ENCODE data around the gene LILRB1.
A peak's percentile ranks its signal among the peaks of the same experiment; 100 is the strongest.
"Not testable (repeated sequence)": the region's sequence is repeated elsewhere in the genome, so short reads cannot be mapped to it uniquely, and the experiment has no call there.

The LILRB1 gene

DNA sequence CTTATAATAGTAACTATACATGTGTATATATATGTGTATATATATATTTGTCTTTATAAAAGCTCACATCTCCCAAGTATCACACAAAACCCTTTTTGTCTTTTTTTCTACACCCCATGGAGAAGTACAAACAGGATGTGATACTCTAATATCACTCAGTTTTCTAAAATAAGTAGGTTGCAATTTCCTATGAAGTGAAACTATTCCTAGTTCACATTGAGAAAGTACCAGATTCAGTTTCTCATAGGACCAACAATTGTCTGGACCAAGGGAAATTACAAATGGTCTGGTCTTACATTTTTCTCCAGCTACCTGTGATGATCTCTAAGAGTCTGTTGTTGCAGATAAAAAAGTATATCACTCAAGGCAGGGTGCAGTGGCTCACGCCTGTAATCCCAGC is 17.9 kb upstream of the LILRB1 start:
- DNase-seq, result no peak
- CTCF ChIA-PET, result no interaction called here
- POLR2A ChIA-PET, result no interaction called here

GRCh38 chr19:54614726-54615125 is 15.6 kb upstream of the LILRB1 start:
- no peak for DNase-seq
- Histone ChIP-seq H3K36me3 (ENCODE audit: control insufficient read depth in 4 of 4, insufficient read depth in 4 of 4, low read length in 3 of 4) (no peaks in the 10 kb centered on the region), H3K27ac (ENCODE audit: insufficient read depth in 1 of 2, low read depth in 1 of 2, low read length in 2 of 2, poor library complexity in 1 of 2, severe bottlenecking in 2 of 2) (no peak overlapping the region), H3K4me1 (ENCODE audit: control extremely low read depth in 1 of 4, control insufficient read depth in 4 of 4, insufficient read depth in 4 of 4, low read length in 3 of 4) (no peaks in the 10 kb centered on the region), H3K27me3 (replicated peaks in 2 of 5; ENCODE audit: control insufficient read depth in 4 of 5, insufficient read depth in 5 of 5, low read length in 4 of 5) (no peaks in the 10 kb centered on the region), H3K9me3 (ENCODE audit: control extremely low read depth in 1 of 5, control insufficient read depth in 4 of 5, insufficient read depth in 2 of 5, low read depth in 1 of 5, low read length in 4 of 5) (peaks cover 0 to 3% (median 0%) of the 10 kb centered on the region in 5 experiments), H3K4me3 (ENCODE audit: control insufficient read depth in 1 of 7, extremely low read depth in 1 of 7, insufficient read depth in 4 of 7, low read depth in 2 of 7, low read length in 6 of 7) (no peak overlapping the region)
- WGBS (ENCODE audit: insufficient coverage), result no CpG with 5 or more reads among the region's 1 CpG
- CTCF ChIA-PET, result no interaction called here
- POLR2A ChIA-PET, result no interaction called here

More for the DNA sequence above, 17.9 kb upstream of the LILRB1 start:
- WGBS (ENCODE audit: insufficient coverage), result 100% methylated on average over 1 of the region's 1 CpG
- Histone ChIP-seq H3K27ac (ENCODE audit: insufficient read depth in 1 of 2, low read depth in 1 of 2, low read length in 2 of 2, poor library complexity in 1 of 2, severe bottlenecking in 2 of 2) (no peak overlapping the region), H3K4me3 (ENCODE audit: control insufficient read depth in 1 of 7, extremely low read depth in 1 of 7, insufficient read depth in 4 of 7, low read depth in 2 of 7, low read length in 6 of 7) (no peak overlapping the region), H3K9me3 (ENCODE audit: control extremely low read depth in 1 of 5, control insufficient read depth in 4 of 5, insufficient read depth in 2 of 5, low read depth in 1 of 5, low read length in 4 of 5) (peaks cover 0 to 3% (median 0%) of the 10 kb centered on the region in 5 experiments), H3K27me3 (replicated peaks in 2 of 5; ENCODE audit: control insufficient read depth in 4 of 5, insufficient read depth in 5 of 5, low read length in 4 of 5) (no peaks in the 10 kb centered on the region), H3K36me3 (ENCODE audit: control insufficient read depth in 4 of 4, insufficient read depth in 4 of 4, low read length in 3 of 4) (no peaks in the 10 kb centered on the region), H3K4me1 (ENCODE audit: control extremely low read depth in 1 of 4, control insufficient read depth in 4 of 4, insufficient read depth in 4 of 4, low read length in 3 of 4) (no peaks in the 10 kb centered on the region)

GRCh38 chr19:54616057-54616456 is 14.2 kb upstream of the LILRB1 start:
- CTCF ChIA-PET, result no interaction called here

GRCh38 chr19:54616821-54617560 is 13.3 kb upstream of the LILRB1 start:
- Histone ChIP-seq H3K4me1 (ENCODE audit: control extremely low read depth in 1 of 4, control insufficient read depth in 4 of 4, insufficient read depth in 4 of 4, low read length in 3 of 4) (no peaks in the 10 kb centered on the region), H3K36me3 (ENCODE audit: control insufficient read depth in 4 of 4, insufficient read depth in 4 of 4, low read length in 3 of 4) (no peaks in the 10 kb centered on the region), H3K27me3 (replicated peaks in 2 of 5; ENCODE audit: control insufficient read depth in 4 of 5, insufficient read depth in 5 of 5, low read length in 4 of 5) (no peaks in the 10 kb centered on the region), H3K27ac (ENCODE audit: insufficient read depth in 1 of 2, low read depth in 1 of 2, low read length in 2 of 2, poor library complexity in 1 of 2, severe bottlenecking in 2 of 2) (no peak overlapping the region), H3K4me3 (ENCODE audit: control insufficient read depth in 1 of 7, extremely low read depth in 1 of 7, insufficient read depth in 4 of 7, low read depth in 2 of 7, low read length in 6 of 7) (no peak overlapping the region), H3K9me3 (ENCODE audit: control extremely low read depth in 1 of 5, control insufficient read depth in 4 of 5, insufficient read depth in 2 of 5, low read depth in 1 of 5, low read length in 4 of 5) (no peaks in the 10 kb centered on the region)
- ChIA-PET CTCF (no interaction called here), POLR2A (interaction anchor here (0.7 kb wide), 1 partner anchor 12 kb away, joined by 4 read pairs; no protein-coding TSS in a partner anchor)
- no peak for DNase-seq
- 91% methylated on average over 2 of the region's 5 CpGs for WGBS (ENCODE audit: insufficient coverage)

More at GRCh38 chr19:54616057-54616456, 14.2 kb upstream of the LILRB1 start:
- Histone ChIP-seq H3K27me3 (replicated peaks in 2 of 5; ENCODE audit: control insufficient read depth in 4 of 5, insufficient read depth in 5 of 5, low read length in 4 of 5) (no peaks in the 10 kb centered on the region), H3K4me1 (ENCODE audit: control extremely low read depth in 1 of 4, control insufficient read depth in 4 of 4, insufficient read depth in 4 of 4, low read length in 3 of 4) (no peaks in the 10 kb centered on the region), H3K36me3 (ENCODE audit: control insufficient read depth in 4 of 4, insufficient read depth in 4 of 4, low read length in 3 of 4) (no peaks in the 10 kb centered on the region), H3K9me3 (ENCODE audit: control extremely low read depth in 1 of 5, control insufficient read depth in 4 of 5, insufficient read depth in 2 of 5, low read depth in 1 of 5, low read length in 4 of 5) (peaks cover 0 to 3% (median 0%) of the 10 kb centered on the region in 5 experiments), H3K4me3 (ENCODE audit: control insufficient read depth in 1 of 7, extremely low read depth in 1 of 7, insufficient read depth in 4 of 7, low read depth in 2 of 7, low read length in 6 of 7) (no peak overlapping the region), H3K27ac (ENCODE audit: insufficient read depth in 1 of 2, low read depth in 1 of 2, low read length in 2 of 2, poor library complexity in 1 of 2, severe bottlenecking in 2 of 2) (no peak overlapping the region)
- no peak for DNase-seq
- 81% methylated on average over 2 of the region's 3 CpGs for WGBS (ENCODE audit: insufficient coverage)
- POLR2A ChIA-PET, result no interaction called here

GRCh38 chr19:54620464-54620863 is 9.8 kb upstream of the LILRB1 start:
- Histone ChIP-seq H3K27me3 (replicated peaks in 2 of 5; ENCODE audit: control insufficient read depth in 4 of 5, insufficient read depth in 5 of 5, low read length in 4 of 5) (no peaks in the 10 kb centered on the region), H3K4me3 (ENCODE audit: control insufficient read depth in 1 of 7, extremely low read depth in 1 of 7, insufficient read depth in 4 of 7, low read depth in 2 of 7, low read length in 6 of 7) (no peak overlapping the region), H3K4me1 (ENCODE audit: control extremely low read depth in 1 of 4, control insufficient read depth in 4 of 4, insufficient read depth in 4 of 4, low read length in 3 of 4) (peaks cover 0 to 15% (median 11%) of the 10 kb centered on the region in 4 experiments), H3K9me3 (ENCODE audit: control extremely low read depth in 1 of 5, control insufficient read depth in 4 of 5, insufficient read depth in 2 of 5, low read depth in 1 of 5, low read length in 4 of 5) (no peaks in the 10 kb centered on the region), H3K27ac (ENCODE audit: insufficient read depth in 1 of 2, low read depth in 1 of 2, low read length in 2 of 2, poor library complexity in 1 of 2, severe bottlenecking in 2 of 2) (no peak overlapping the region), H3K36me3 (ENCODE audit: control insufficient read depth in 4 of 4, insufficient read depth in 4 of 4, low read length in 3 of 4) (no peaks in the 10 kb centered on the region)
- POLR2A ChIA-PET, result no interaction called here
- CTCF ChIA-PET, result interaction anchor here (1.2 kb wide), 1 partner anchor 54 kb away, joined by 3 read pairs; no protein-coding TSS in a partner anchor
- DNase-seq, result no peak
- 100% methylated on average over 1 of the region's 4 CpGs for WGBS (ENCODE audit: insufficient coverage)

- no peaks in the 10 kb centered on the region for H3K27me3 ChIP-seq (replicated peaks in 2 of 5; ENCODE audit: control insufficient read depth in 4 of 5, insufficient read depth in 5 of 5, low read length in 4 of 5)
- peaks cover 0 to 20% (median 13%) of the 10 kb centered on the region in 4 experiments for H3K4me1 ChIP-seq (ENCODE audit: control extremely low read depth in 1 of 4, control insufficient read depth in 4 of 4, insufficient read depth in 4 of 4, low read length in 3 of 4)
- ChIA-PET CTCF (no interaction called here), POLR2A (no interaction called here)
- H3K36me3 ChIP-seq (ENCODE audit: control insufficient read depth in 4 of 4, insufficient read depth in 4 of 4, low read length in 3 of 4), result no peaks in the 10 kb centered on the region
- DNase-seq, result no peak
- no peak overlapping the region for H3K27ac ChIP-seq (ENCODE audit: insufficient read depth in 1 of 2, low read depth in 1 of 2, low read length in 2 of 2, poor library complexity in 1 of 2, severe bottlenecking in 2 of 2)
- 100% methylated on average over 1 of the region's 4 CpGs for WGBS (ENCODE audit: insufficient coverage)
- no peak overlapping the region for H3K4me3 ChIP-seq (ENCODE audit: control insufficient read depth in 1 of 7, extremely low read depth in 1 of 7, insufficient read depth in 4 of 7, low read depth in 2 of 7, low read length in 6 of 7)
- H3K9me3 ChIP-seq (ENCODE audit: control extremely low read depth in 1 of 5, control insufficient read depth in 4 of 5, insufficient read depth in 2 of 5, low read depth in 1 of 5, low read length in 4 of 5), result peaks cover 0 to 7% (median 0%) of the 10 kb centered on the region in 5 experiments
Observed at GRCh38 chr19:54622431-54622830, 7.9 kb upstream of the LILRB1 start.

DNA sequence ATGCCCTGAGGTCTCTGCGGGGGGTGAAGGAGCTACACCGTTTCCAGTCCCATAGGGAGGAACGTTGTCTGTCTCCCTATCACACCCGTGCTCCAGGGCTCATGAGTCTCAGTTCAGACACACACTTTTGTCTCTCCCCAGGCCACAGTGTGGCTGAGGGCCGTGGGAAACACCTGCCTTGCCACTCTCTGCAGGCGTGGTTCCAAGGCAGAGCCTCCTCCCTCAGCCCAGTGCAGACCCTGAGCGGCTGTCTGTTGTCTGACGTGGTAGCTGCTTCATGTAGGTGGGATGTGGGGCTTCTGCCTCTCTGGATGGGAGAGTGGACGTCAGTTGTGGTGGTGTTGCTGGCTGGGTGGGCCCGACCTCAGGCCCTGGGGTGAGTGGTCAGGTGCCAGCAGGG is 6.0 kb upstream of the LILRB1 start:
- H3K4me3 ChIP-seq (ENCODE audit: control insufficient read depth in 1 of 7, extremely low read depth in 1 of 7, insufficient read depth in 4 of 7, low read depth in 2 of 7, low read length in 6 of 7); H3K27me3 ChIP-seq (replicated peaks in 2 of 5; ENCODE audit: control insufficient read depth in 4 of 5, insufficient read depth in 5 of 5, low read length in 4 of 5); POLR2A ChIA-PET; H3K36me3 ChIP-seq (ENCODE audit: control insufficient read depth in 4 of 4, insufficient read depth in 4 of 4, low read length in 3 of 4); H3K9me3 ChIP-seq (ENCODE audit: control extremely low read depth in 1 of 5, control insufficient read depth in 4 of 5, insufficient read depth in 2 of 5, low read depth in 1 of 5, low read length in 4 of 5); H3K27ac ChIP-seq (ENCODE audit: insufficient read depth in 1 of 2, low read depth in 1 of 2, low read length in 2 of 2, poor library complexity in 1 of 2, severe bottlenecking in 2 of 2); CTCF ChIA-PET: not testable (repeated sequence)
- WGBS (ENCODE audit: insufficient coverage), result no CpG with 5 or more reads among the region's 10 CpGs
- peak in 2 of 3 donors; percentile 13 to 37 for DNase-seq
- H3K4me1 ChIP-seq (ENCODE audit: control extremely low read depth in 1 of 4, control insufficient read depth in 4 of 4, insufficient read depth in 4 of 4, low read length in 3 of 4), result peaks cover 0 to 23% (median 22%) of the 10 kb centered on the region in 4 experiments

All from common myeloid progenitor, CD34-positive (primary cell).